ENCODE data around the gene IQCN.
A peak's percentile ranks its signal among the peaks of the same experiment; 100 is the strongest.

The IQCN gene

DNA sequence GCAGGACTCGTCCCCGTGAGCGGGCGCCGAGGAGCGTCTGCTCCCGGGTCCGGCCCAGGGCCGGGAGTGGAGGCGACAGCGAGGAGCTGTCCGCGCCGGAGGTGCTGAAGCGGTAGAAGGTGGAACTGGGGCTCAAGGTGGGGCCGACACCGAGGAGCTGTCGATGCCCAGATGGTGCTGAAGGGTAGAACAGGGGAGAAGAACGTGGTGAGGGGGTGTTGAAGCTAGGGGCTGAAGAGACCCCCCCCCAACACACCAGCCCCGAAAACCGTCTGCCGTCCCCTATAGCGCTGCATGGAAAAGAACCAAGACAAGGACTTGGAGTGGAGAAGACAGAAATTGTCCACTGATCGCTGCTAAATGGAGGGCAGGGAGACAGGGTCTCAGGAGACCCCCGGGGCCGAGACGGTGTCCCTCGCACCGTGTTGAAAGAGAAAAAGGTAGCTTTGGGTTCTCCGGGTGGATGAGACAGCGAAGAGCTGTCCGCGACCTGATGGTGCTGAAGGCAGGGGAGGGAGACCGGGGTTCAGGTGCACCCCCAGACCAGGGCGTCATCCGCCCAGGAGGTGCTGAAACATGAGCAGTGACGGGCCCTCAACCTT is 40.9 kb downstream of the IQCN start:
- DNase-seq (ENCODE audit: low read depth, low spot score) = peak; percentile 89

DNA sequence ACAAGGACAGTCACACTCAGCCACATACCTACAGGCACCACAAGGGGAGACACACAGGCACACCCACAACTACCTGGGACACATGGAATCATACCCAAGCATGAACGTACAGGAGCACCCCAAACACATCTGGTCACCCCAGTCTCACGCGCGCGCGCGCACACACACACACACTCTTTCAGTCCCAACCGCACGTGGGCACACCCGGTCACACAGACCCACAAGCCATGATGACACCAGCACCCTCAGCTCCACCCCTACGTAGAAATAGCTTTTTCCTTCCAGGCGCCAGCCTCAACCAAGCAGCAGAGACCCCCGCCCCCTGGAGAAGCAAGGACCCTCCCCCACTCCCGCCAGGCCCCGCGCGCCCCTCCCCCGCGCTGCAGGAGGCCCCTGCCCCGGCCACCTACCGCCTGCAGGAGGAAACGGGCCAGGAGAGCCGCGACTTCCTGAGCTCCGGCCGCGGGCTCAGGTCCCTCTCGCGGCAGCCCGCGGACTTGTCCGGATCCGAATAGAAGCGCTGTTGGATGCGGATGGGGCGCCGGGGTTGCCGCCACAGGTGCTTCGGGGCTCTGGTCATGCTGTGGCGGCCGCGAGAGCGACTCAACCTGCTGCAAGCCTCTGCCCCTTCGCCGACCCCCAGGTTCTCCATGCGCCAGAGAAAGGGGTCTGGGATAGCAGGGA is 41.6 kb downstream of the IQCN start:
- DNase-seq (ENCODE audit: low read depth, low spot score) = peak; percentile 89

DNA sequence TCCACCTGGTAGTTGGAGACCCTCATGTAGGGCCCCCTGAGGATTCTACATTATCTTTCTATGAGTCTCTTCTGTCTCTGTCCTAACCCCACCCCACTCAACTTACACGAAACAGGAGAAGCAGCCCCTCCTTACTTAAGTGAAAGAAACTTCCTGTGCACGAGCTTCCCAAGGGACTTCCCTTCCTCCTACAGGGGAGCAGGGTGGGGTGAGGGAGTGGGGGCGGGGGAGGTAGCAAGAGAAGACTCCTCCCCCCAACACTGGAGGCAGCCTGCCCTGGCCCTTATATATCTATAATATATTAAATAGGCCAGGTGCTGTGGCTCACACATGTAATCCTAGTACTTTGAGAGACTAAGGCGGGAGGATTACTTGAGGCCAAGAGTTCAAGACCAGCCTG is 42.5 kb downstream of the IQCN start:
- DNase-seq (ENCODE audit: low read depth, low spot score) = no peak

DNA sequence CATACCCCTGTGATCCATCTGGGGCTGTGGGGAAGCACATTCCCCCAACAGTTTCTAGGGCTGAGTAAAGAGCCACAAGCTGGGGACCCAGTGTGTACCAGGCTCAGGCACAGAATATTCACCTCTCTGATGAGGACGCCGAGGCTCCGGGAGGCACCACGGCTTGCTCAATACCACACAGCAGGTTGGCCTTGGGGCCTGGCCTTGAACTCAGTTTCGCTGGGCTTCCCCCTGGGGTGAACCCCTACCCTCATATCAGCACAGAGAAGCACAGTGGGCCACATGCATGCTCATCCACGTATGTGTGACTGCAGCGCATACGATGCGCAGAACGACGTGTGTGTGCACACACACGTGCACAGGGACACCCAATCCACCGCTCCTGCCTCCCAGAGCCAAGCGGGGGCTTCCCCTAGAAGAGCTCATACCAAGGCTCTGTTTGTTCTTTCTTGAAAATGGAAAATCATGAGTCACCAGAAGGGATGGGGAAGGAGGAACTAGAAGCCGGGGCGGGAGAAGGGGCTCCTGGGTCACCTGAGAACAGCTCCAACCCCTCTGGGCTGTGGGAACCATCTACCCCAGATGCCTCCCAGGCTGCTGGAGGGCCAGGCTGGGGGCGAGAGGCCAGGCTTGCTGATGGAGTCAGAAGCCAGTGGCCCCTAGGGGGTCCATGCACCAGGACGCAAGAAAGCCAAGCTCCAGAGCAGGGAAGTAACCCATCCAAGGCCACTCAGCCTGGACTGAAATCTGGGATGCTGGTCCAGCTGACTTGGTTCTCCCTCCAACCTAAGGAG is 43.1 kb downstream of the IQCN start:
- DNase-seq (ENCODE audit: low read depth, low spot score) = no peak

DNA sequence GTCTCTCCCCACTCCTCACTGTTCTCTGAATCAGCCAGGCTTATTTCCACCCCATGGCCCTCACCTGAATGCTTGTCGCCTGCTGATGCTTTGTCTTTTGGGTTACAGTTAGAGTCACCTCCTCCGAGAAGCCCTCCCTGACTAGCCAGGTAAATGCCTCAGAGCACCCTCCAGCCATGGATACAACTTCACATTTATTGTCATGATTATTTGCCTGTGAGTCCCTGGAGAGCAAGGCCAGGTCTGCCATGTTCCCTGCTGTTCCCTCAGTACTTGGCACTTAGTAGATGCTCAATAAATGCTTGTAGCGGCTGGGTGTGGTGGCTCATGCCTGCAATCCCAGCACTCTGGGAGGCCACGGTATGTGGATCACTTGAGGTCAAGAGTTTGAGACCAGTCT is 44.3 kb downstream of the IQCN start:
- DNase-seq (ENCODE audit: low read depth, low spot score) = no peak

DNA sequence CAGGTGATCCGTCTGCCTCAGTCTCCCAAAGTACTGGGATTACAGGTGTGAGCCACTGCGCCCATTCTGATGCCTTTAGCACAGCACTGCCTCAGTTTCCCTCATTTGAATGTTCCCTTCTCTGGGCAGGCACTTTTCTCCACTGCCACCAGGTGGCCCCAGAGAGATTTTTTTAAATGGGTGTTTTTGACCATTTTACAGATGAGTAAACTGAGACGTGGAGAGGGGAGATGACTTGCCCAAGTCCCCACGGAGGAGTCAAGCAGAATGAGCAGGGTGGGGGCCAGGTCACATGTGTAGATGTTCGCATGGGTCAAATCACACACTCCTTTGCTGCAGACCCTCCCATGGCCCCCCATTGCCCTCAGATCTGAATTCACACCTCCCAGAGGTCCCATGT is 44.8 kb downstream of the IQCN start:
- no peak for DNase-seq (ENCODE audit: low read depth, low spot score)

DNA sequence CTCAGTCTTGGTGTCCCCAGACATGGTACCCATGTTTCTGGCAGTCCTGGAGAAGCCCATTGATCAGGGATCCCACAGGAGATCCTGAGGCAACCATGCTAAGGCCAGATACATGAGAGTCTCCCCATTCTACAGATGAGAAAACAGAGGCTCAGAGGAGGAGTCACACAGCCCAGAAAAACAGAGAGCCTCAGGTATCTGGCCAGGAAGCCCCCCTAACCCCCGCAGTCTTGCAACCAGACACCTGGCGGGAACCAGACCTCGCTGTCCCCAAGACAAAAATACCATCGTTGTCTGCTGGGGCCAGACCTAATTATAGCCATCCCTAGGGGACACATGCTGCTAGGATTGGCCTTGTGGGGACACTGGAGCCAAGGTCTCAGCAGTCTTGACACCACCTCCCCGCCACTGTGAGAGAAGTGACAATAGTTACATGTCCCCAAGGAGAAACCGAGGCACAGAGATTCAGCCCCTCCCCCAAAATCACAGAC is 46.4 kb downstream of the IQCN start:
- DNase-seq (ENCODE audit: low read depth, low spot score) = no peak

DNA sequence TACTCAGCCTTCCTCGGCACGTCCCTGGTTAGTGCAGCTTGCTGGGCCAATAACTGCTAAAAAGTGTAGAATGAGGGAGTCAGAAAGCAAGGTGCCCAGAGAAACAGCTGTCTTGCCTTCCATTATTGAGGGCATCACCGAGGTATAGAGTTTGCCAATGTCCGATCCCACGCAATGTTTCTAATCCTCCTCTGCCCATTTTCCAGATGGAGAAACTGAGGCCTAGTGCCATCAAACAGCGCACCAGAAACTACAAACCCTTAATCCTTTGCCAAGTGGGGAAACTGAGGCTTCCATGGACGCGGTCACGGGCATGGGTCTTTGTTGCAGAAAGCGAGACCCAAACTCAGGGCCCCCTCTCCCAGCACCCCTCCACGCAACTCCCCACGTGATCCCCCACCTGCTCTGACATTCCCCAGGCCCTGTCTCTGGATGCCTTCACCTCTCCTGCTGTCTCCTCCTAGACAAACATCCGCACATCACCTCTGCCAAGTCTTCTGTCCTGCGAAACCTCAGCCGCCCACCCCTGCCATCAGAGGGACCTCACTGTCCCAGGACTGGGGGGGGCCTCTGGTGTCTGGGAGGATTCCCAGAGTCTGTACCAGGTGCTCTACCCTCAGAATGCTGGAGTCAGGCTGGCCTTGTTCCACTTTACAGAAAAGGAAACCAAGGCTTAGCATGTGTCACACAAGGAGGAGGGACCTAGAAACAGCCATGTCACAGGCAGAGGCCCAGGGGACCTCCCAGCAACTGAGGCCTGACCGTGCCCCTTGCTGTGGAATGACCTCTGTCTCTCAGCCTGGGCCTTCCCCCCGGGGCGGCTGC is 47.1 kb downstream of the IQCN start:
- DNase-seq (ENCODE audit: low read depth, low spot score) = no peak

DNA sequence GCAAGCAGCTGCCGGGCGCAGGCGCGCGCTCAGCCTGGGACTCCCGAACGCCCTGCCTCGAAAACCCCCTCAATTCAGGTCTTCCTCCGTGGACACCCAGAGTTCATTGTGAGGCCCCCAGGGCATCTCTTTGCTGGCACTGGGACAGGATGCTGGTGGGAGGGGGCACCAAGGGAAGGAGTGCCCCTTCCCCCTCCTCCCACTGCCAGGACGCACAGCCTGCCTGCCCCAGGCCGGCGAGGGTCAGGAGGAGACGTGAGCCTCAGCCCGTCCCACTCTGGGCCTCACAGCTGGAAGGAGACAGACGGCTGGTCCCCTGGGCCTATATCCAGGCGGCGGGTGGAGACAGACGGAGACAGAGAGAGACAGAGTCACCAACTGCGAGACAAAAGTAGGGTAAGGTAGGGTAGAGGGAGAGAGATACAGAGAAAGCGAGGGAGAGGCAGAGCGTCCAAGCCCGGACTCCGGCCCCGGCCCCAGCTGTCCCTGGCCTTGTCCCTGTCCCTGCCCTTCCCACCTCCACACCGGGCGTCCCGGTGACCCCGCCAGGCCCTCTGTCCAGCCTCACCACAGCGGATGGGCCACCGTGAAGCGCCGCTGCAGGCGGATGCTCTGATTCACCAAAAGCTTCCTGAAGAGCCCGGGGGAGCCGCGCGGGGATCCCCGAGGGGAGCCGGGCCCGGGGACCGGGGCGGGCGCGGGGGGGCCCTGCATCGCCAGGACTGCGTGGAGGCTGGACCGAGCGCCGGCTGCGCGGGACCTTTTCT is 48.4 kb downstream of the IQCN start, which contains the start of gene PDE4C:
PDE4C (minus strand) TSS at position 737 of the 767 bp plus-strand sequence; CDS start at position 714, 23 bp downstream.
- peak; percentile 46 for DNase-seq (ENCODE audit: low read depth, low spot score)

DNA sequence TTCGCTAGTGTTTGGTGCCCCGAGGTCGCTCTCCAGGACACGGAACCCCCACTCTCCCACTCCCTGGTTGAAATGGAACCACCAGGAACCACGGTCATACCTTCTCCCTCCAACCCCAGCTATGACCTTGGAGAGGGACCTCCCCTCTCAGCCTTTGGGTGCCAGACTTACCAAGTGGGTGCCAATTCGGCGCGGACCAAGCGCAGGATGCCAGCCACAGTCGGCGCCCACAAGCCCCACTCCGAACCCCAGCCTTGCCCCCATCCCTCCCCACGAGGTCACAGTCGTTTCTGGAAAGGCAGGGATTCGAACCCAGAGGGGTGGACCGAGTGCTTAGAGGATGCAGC is 48.9 kb downstream of the IQCN start:
- DNase-seq (ENCODE audit: low read depth, low spot score) = no peak

DNA sequence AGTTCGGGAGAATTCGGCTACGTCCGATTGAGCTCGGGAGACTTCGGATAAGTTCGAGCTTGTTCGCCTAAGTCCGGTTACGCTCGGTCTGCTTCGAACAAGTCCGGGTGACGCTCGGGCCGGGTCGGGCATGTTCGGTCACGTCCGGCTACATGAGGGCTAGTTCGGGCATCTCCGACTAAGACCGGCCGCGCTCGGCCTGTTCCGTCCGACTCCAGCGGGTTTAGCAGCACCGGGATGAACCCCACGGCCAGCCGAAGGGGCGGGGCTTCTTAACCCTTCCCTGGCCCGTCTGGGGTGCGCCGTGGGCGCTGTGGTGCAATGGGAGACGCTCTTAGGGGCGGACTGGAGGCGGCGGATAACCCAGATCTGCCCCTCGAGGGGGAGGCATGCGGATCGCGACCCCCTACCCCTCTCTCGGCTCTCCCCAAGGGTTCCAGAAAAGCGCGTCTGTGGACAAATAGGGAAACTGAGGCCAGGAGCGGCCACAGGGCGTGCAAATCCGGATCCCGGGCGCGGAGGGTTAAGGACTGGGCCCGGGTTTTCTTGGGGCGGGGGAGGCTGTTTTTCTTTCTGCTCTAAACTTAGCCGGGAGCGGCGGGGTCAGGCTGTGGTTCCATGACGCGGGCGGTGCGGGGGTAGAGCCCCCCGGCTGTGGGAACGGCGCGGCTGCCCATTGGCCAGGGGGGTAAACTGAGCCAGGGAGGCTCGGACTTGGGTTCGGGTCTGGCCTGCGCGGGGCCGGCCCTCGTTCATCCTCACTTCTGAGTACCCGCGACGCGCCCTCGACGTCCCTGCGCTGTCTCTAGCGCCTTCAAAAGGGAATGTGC is 49.5 kb downstream of the IQCN start:
- DNase-seq (ENCODE audit: low read depth, low spot score) = peak; percentile 99

DNA sequence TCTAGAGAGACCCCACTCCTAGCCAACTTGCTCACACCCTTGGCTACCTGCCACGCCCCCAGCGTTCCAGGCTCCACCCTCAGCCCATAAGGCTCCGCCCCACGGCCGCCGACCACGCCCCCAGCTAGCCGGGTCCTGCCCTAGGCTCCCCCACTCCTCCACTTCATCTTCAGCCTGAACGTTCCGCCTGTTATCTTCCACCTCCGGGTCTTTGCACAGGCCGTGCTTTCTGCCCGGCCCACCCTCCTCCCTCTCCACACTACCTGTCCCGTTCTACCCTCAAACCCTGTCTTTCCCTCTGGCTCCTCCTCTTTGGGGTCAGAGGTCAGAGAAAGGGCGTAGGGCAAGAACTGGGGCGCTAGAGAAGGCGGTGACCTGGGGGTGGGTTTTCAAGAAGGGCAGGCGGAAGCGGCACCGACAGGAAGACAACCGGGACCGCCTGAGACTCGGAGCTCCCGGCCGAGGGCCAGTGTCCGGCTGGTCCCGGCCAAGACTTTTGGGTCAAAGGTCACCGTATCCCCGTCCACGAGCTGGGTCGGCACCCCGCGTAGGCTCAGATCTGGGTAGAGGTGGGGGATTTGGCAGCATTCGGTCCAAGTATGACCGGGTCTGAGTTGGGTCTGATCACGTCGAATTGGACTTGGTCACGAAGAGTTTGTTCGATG is 50.3 kb downstream of the IQCN start:
- peak; percentile 96 for DNase-seq (ENCODE audit: low read depth, low spot score)

DNA sequence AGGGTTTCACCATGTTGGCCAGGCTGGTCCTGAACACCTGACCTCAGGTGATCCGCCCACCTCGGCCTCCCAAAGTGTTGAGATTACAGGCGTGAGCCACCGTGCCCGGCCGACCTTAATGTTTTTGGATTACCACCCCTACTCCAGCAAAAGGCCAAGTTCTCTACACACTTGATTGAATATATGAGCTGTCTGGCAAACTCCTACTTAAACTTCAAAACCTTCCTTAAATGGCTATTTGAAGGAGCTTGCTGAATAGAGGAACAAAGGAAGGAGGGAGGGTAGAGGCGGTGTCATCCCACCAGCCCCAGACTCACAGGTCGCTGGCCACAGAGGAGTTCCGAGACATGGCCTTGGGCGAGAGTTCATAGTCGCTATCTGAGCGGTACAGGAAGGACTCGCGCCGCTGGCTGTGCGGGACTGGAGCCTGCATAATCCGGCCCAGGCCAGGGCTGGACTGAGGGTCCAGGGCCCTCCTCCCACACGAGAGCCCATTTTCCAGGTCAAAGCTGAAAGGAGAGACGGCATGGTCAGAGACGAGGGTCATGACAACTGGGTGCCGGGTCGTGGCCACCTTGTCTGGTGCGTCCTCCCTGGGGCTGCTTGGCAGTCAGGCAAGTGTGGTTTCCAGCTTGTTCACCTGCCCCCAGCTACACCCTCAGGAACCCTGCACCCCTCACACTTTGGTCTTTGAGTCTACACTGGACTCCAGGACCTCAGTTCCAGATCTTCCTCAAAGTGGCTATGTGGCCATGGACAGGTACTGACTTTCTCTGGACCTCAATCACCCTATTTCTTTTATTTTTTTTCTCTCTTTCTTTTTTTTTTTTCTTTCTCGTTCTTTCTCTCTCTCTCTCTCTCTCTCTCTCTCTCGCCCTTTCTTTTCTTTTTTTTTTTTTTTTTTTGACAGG is 52.2 kb downstream of the IQCN start:
- peak; percentile 78 for DNase-seq (ENCODE audit: low read depth, low spot score)

DNA sequence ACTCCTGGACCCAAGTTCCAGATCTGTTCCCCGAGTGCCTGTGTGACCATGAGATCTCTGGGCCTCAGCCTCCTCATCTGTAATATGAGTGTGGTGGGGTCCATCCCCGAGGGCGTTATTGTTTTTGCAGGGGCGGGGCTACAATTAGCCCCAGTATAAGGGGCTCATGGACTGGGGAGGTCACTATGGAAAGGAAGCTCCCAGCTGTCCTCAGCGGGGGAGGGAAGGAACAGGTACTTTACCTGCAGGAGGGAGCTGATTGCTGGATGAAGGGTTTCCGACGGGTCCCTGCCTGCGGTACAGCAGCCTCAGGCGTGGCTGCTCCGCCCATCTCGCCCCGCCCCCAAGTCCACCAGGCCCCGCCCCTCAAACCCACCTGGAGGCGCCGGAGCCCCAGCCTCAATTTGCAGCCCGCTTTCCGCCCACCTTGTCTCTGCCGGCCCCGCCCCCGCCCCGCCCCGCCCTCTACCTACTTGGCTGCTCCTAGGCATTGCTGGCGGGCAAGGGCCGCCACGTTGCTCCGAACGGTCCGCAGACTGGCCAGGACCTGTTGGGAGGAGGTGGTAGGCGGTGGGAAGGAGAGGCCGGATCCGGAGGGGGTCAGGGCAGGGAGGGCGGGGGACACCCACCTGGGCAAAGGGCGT is 53.5 kb downstream of the IQCN start:
- DNase-seq (ENCODE audit: low read depth, low spot score) = peak; percentile 77

DNA sequence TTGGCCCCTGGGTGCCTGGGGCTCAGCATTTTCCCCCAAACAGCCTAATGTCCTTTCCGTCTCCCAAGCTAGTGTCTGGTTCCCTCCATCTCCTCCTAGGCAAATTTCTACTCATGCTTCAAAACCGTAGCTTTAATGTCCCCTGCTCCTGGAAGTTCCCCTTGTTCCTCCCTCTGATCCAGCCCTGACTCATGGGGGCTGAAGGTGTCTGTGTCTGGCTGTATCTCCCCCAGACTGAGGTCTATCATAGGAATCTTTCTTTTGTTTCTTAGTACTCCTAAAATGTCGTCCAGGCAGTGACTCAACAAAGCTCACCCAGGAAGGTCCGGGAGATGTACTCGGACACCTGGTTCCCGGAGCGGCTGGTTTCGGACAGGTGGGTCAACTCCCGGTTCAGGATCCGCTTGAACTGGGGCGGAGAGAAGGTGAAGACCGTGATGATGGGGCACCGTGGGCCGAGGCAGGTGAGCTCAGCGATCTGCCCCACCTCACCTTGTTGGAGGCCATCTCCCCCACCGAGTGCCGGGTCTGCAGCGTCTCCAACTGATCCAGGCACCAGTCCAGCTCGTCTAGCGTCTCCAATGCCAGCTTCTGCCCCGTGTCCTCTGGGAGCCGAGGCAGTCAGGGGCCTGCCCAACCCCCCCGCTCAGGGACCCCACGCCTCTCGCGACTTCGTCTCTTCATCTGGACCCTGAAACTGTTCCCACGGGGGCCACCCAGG is 54.2 kb downstream of the IQCN start:
- DNase-seq (ENCODE audit: low read depth, low spot score) = no peak

DNA sequence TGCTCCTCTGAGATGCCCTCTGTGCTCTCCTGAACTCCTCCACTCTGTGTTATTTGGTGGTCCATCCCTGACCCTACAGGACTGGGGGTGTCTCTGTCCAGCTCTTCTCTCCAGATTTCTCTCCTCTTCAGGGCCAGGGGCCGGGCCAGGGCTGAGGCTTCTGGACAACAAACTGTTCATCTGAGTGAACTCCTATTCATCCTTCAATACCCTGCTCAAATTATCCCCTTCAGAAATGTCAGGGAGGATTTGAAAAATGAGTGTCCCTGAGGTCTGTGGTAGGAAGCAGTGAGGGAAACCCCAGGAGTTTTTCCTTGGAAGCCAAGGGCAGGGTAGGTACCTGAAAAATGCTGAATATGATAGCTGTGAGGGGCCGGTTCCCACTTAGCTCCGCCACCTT is 55.7 kb downstream of the IQCN start:
- no peak for DNase-seq (ENCODE audit: low read depth, low spot score)

DNA sequence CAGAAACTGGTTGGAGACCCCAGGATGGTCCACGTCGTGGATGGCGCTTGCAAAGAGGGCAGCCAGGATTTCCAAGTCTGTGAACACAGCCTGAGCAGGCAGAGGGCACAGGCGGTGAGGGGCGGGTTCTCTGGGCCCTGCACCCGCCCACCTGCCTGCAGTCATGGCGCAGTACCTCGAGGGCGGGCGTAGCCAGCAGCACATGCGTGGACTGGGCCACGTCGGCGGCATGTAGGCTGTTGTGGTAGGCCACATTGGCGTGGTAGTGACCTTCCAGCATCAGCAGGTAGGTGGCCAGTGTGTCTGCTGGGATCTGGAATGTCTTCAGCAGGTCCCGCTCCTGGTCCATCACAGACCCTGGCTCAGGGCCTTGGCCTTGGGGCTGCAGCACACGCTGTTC is 56.1 kb downstream of the IQCN start:
- DNase-seq (ENCODE audit: low read depth, low spot score) = no peak
